Retinal pigment epithelial cell (primary cell): Measurements from ENCODE around the gene LAGE3.

Source experiments
- DNase-seq: peaks from one replicate; pipeline ENCODE4 v3.0.0-alpha.2; 2010; ENCODE audit warnings: low read depth
- H3K4me3 ChIP-seq: 2 replicates; pipeline ENCODE4 v1.5.1; 2011; ENCODE audit warnings: mild to moderate bottlenecking, low read length, control low read depth, moderate library complexity
- CTCF ChIP-seq: conservative IDR thresholded peaks from 2 replicates; pipeline ENCODE4 v1.5.1; 2011; ENCODE audit warnings: low read depth, low read length, control low read depth, inconsistent platforms

The LAGE3 gene

DNA sequence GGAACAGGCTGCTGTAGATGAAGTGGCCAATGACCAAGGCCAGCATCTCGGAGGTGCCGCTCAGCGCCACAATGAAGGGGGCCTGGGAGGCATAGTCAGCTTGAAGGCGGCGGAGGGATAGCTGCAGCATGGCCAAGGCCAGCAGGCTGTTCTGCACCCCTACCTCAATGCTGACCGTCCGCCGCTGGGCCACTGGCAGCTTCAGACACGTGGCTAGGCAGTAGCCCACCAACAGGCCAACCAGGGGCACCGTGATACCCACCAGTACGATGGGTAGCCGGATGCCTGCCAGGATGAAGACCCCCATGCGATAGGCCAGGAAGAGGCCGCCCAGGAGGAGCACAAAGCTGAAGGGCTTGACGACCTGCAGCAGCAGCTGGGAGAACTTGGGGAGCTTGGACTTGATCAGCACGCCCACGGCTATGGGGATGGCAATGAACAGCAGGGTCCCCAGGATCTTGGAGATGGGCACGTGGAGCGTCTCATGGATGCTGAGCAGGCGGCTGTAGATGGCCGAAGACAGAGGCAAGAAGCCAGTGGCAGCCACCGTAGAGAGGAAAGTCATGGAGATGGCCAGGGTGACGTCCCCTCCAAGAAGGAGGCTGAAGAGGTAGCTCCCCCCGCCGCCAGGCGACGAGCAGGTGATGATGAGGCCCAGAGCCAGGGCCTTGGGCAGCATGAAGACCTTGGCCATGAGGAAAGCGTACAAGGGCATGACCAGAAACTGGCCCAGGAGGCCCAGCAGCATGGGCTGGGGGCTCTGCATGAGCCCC is 8.6 kb upstream of the LAGE3 start:
- H3K4me3 ChIP-seq, result no peak overlapping the region
- no peak for TF ChIP-seq CTCF
- DNase-seq, result no peak

- H3K4me3 ChIP-seq, result peak within 1 kb of the TSS; percentile 47
- peak; percentile 32 for DNase-seq
- no peak for TF ChIP-seq CTCF
These were observed 7.5 kb upstream of the LAGE3 start, which contains the start of gene UBL4A for GRCh38 chrX:154486396-154487207. TSS of gene UBL4A (minus strand) at chrX:154486615. CDS start at chrX:154486584, 31 bp downstream.

- DNase-seq, result no peak
- TF ChIP-seq CTCF, result no peak
- H3K4me3 ChIP-seq, result peak overlapping the region; percentile 47
These were observed 6.9 kb upstream of the LAGE3 start for GRCh38 chrX:154486052-154486395.

- no peak for TF ChIP-seq CTCF
- DNase-seq, result no peak
- H3K4me3 ChIP-seq, result peak overlapping the region; percentile 47
These were observed 6.3 kb upstream of the LAGE3 start for GRCh38 chrX:154485150-154486051.

DNA sequence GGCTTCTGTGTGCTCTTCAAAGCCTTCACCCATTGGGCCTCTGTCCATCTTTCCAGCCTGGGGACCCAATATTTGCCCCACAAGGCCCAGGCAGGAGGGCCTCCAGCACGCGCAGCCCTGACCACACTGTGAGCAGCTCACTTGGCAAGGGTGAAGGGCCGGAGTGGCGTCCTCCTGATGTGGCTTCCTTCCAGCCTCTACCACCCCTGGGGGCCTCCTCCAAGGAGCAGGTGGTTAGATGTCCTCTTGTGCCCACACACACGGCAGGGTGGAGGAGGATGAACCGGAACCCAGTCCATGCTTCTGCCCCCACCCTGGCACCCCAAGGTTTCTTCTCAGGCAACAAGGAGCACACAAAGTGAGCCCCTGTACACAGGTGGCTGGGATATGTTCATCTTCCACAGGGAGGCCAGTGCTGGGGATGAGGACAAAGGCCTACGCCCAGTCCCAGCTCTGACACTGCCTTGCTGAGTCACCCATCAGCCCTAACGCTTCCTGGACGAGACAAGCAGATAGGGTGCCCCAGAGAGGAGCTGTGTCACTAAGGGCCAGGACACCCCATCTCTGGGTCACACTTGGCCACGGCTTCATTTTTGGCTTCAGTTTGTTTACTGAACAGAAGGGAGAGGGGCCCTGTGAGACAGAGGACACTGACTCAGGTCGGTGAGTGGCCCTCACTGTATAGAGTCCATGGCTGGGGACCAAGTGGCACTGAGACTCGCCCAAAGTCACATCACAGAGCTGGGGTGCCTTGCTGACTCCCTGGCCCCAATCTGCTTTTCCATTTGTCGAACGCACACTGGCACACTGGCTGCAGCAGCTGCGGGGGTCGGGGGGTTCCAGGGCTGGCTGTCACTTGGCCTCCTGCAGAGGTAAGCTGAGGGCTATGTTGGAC is 5.4 kb upstream of the LAGE3 start:
- TF ChIP-seq CTCF, result no peak

GRCh38 chrX:154483325-154483724 is 4.2 kb upstream of the LAGE3 start:
- no peak for DNase-seq
- H3K4me3 ChIP-seq, result no peak overlapping the region
- TF ChIP-seq CTCF, result no peak

More for the DNA sequence above, 5.4 kb upstream of the LAGE3 start:
- H3K4me3 ChIP-seq, result no peak overlapping the region
- DNase-seq, result no peak
